ENCODE data around the gene GYS1. TPM values are rescaled to one million over a fixed set of nuclear protein-coding genes. Genes with fewer than 3 reads are reported as not detected.

Gene GYS1
- total RNA-seq, 1 donor from 2014 or later: 55.8 TPM

GRCh38 chr19:48991011-48991609, 2.0 kb downstream of the GYS1 start:
- intact Hi-C loops (cut with micrococcal nuclease): loop anchor here (10.0 kb wide), 2 partner anchors 154 to 484 kb away; partner anchors contain the start of gene FLT3LG

- intact Hi-C loops (cut with micrococcal nuclease): loop anchor here (10.0 kb wide), 2 partner anchors 154 to 484 kb away; partner anchors contain the start of gene FLT3LG
Observed at GRCh38 chr19:48990400-48990799, 2.7 kb downstream of the GYS1 start.

- intact Hi-C loops (cut with micrococcal nuclease): loop anchor here (10.0 kb wide), 2 partner anchors 155 to 485 kb away; partner anchors contain the start of gene FLT3LG
Observed at GRCh38 chr19:48989701-48990291, 3.3 kb downstream of the GYS1 start.

- intact Hi-C loops (cut with micrococcal nuclease): no loop called here
Observed at GRCh38 chr19:48988860-48989259, 4.2 kb downstream of the GYS1 start.

GRCh38 chr19:48988286-48988685, 4.8 kb downstream of the GYS1 start:
- intact Hi-C loops (cut with micrococcal nuclease): no loop called here

GRCh38 chr19:48987323-48987722, 5.8 kb downstream of the GYS1 start:
- intact Hi-C loops (cut with micrococcal nuclease): no loop called here

GRCh38 chr19:48986211-48986610, 6.9 kb downstream of the GYS1 start:
- intact Hi-C loops (cut with micrococcal nuclease): no loop called here

- intact Hi-C loops (cut with micrococcal nuclease): no loop called here
Observed at GRCh38 chr19:48985711-48986110, 7.4 kb downstream of the GYS1 start.

GRCh38 chr19:48982280-48982679, 10.8 kb downstream of the GYS1 start:
- intact Hi-C loops (cut with micrococcal nuclease): no loop called here

- intact Hi-C loops (cut with micrococcal nuclease): no loop called here
Observed at GRCh38 chr19:48977061-48977460, 16.0 kb downstream of the GYS1 start.

- intact Hi-C loops (cut with micrococcal nuclease): no loop called here
Observed at GRCh38 chr19:48975947-48976847, 16.9 kb downstream of the GYS1 start.

GRCh38 chr19:48970923-48971395, 22.1 kb downstream of the GYS1 start:
- intact Hi-C loops (cut with micrococcal nuclease): loop anchor here (2.0 kb wide), 1 partner anchor 176 kb away; no protein-coding TSS in a partner anchor

- intact Hi-C loops (cut with micrococcal nuclease): loop anchor here (2.0 kb wide), 1 partner anchor 175 kb away; no protein-coding TSS in a partner anchor
Observed at GRCh38 chr19:48970139-48970766, 22.9 kb downstream of the GYS1 start.

GRCh38 chr19:48969276-48970138, 23.6 kb downstream of the GYS1 start:
- intact Hi-C loops (cut with micrococcal nuclease): loop anchor here (2.0 to 10.0 kb wide), 2 partner anchors 175 to 335 kb away; partner anchors contain the start of gene DBP

GRCh38 chr19:48968813-48969218, 24.3 kb downstream of the GYS1 start:
- intact Hi-C loops (cut with micrococcal nuclease): loop anchor here (10.0 kb wide), 1 partner anchor 334 kb away; the partner anchor contains the start of gene DBP

- intact Hi-C loops (cut with micrococcal nuclease): loop anchor here (10.0 kb wide), 1 partner anchor 333 kb away; the partner anchor contains the start of gene DBP
Observed at GRCh38 chr19:48968179-48968661, 24.9 kb downstream of the GYS1 start.

GRCh38 chr19:48967346-48968178, 25.5 kb downstream of the GYS1 start:
- intact Hi-C loops (cut with micrococcal nuclease): loop anchor here (10.0 kb wide), 1 partner anchor 333 kb away; the partner anchor contains the start of gene DBP

- intact Hi-C loops (cut with micrococcal nuclease): loop anchor here (10.0 kb wide), 1 partner anchor 332 kb away; the partner anchor contains the start of gene DBP
Observed at GRCh38 chr19:48966541-48967345, 26.4 kb downstream of the GYS1 start.
